ENCODE measurements around the gene EIF4EBP2. TPM values are rescaled to one million over a fixed set of nuclear protein-coding genes. Genes with fewer than 3 reads are reported as not detected.

The EIF4EBP2 gene
- 13.5 and 21.3 TPM in 2 replicates for total RNA-seq

GRCh38 chr10:70404036-70404786 lies at the start of gene EIF4EBP2:
TSS of gene EIF4EBP2 (plus strand) at chr10:70404145. CDS start at chr10:70404402, 257 bp downstream.

GRCh38 chr10:70441161-70441894 lies 37.4 kb downstream of the EIF4EBP2 start, which contains the start of gene NODAL:
TSS of gene NODAL (minus strand) at chr10:70441681. CDS start at chr10:70441667, 14 bp downstream.

Other genes starting within 250 kb of the EIF4EBP2 start
- gene SAR1A, start 233.6 kb upstream of the EIF4EBP2 start, total RNA-seq, result 109 and 126 TPM in 2 replicates
- gene PPA1, start 170.7 kb upstream of the EIF4EBP2 start, total RNA-seq, result 287 and 343 TPM in 2 replicates
- not detected in 2 replicates for gene NPFFR1, start 120.1 kb upstream of the EIF4EBP2 start, total RNA-seq
- gene LRRC20, start 21.5 kb upstream of the EIF4EBP2 start, total RNA-seq, result 4.3 and 7.7 TPM in 2 replicates
- not detected in 2 replicates for gene NODAL, start 37.5 kb downstream of the EIF4EBP2 start, total RNA-seq
- 0.21 and 0.96 TPM in 2 replicates for gene PALD1, start 74.6 kb downstream of the EIF4EBP2 start, total RNA-seq
- not detected in 2 replicates for gene PRF1, start 198.6 kb downstream of the EIF4EBP2 start, total RNA-seq

All from tracheal epithelial cell (primary cell).